NCI-H2227 treated with DMSO at 0.1 percent for 48 hours (cell line): ENCODE measurements around the gene PNPO.
A peak's percentile ranks its signal among the peaks of the same experiment; 100 is the strongest.

Source experiments
- DNase-seq: peaks from one replicate; lab custom pipeline; 2025; lab: John Stamatoyannopoulos, UW

The PNPO gene

DNA sequence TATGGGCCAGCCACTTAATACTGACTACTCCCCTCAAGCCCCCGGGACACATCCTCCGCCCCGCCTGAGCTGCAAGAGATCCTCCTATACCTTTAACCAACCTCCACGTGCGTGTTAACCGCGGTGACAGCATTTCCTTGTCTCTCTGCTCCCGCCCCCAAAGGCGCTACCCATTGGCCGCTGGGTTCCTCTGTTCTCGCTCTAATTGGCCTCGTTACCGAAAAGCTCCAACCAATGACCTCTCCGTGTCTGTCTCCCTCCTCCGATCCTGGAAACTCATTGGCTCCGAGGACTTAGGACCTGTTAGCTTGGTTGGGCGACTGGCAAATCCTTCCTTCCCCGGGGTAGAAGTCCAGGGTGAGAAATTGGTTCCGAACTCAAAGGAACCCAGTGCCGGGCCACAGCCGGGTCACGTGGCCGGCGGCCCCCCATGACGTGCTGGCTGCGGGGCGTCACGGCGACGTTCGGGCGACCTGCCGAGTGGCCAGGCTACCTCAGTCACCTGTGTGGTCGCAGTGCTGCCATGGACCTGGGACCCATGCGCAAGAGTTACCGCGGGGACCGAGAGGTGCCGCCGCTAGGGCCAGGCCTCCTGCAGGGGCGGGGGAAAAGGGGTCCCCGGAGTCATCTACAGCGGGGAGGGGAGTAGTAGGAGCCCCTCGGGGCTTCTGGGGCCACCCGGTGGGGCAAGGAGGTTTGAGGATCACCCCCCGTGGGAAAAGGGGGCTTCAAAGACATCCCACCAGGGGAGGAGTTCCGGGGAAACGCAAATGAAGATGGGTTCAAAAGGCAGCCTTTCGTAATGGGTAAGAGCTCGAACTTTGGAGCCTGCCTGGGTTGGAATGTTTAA is at the start of gene PNPO:
TSS of gene PNPO (plus strand) at position 326 of the 850 bp plus-strand sequence. CDS start at position 431, 105 bp downstream.
- peak; percentile 97 for DNase-seq

DNA sequence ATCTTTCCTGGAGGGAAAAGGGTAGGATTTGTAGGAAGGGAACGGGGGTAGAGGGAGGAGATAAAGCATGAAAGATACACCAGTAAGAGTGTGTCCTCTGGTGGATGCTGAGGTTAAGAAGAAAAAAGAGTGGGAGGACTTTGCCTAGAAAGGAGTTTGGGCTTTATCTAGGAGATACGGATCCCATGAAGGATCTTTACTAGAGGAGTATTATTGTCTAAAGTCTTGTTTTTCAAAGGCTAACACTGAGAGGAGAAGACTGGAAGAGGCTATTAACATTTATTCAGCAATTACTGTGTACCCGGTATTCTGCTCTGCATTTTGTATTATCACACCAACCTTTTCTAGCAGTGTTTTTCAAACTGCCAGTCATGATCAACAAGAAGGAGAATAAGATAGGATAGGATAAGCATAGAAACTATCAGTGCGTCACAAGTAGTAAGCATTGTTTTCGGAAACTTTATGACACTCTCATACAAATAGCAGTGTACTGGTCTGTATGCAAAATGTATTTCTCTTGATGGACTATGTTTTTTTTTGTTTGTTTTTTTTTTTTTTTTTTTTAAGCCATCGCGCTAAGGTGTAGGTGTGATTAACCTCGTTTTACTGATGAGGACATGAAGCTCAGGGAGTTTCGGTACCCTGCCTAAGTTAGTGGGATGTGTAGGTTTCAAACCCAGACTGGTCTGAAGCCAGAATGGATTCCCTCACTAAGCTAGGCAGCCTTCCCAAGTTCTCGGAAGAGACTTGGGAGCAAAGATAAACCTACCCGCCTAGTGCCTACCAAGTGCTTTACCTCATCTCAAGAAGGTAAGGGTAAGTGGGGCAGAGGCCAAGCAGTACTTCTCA is 46.6 kb upstream of the PNPO start:
- no peak for DNase-seq

DNA sequence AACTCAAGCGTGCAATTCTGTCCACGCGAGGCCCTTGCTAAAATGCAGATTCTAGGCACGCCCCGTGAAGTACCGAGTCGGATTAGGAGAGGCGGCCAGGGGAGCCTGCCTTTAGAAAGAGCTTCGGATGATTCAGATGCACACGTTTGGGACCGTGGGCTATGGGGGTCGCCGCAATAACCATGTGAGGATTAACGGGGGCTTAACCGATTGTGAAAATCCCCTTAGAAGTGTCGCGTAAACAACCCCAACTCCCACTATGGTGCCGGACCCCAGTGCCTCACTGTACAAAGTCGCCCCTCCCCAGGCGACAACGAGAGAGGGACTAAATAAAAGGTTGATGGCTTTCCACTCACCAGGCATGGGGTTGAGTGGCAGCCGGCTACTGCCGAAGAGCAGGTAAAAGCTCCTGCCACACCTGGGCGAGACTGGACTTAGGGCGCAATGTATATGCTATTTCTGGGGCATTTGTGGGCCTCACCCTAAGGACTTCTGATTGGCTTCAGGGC is 46.0 kb upstream of the PNPO start:
- no peak for DNase-seq

DNA sequence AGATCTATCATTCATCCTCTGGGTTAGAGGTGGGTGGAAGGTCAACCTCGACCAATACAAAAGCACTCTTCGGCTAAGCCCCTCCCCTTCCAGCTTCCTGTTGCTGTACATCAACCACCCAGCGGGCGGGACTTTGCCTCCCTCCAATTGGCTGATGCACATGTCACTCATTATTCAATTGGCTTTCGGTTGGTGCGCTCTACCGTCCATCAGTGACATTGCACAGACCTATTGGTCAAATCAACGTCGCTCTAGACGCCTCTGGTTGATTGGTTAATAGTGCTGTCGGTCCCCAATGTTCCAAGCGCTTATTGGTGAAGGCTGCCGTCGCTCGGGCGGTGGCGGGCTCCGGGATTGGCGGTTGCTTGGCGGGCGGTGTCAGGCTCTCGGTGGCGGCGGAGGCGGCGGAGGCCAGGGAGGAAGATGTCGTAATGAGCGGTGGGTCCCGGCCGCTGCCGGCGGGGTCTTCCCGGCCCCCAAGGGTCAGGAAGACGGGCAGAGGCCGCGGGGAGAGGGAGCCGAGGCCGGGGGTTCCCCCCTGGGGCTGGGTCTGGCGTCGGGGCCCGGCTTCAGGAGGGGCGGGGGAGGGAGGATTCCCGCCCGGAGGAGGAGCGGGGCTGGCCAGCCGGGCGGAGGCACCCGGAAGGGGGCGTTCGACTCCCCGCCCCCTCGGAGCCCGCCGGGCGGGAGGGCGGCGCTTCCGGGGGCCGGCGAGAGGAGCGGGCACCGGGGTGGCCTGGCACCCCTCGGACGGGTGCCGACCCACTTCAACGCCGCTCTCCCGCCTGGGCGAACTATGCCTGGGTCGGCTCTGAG is 45.3 kb upstream of the PNPO start, which contains the start of gene SP2:
TSS of gene SP2 (plus strand) at position 381 of the 816 bp plus-strand sequence. CDS start at position 432, 51 bp downstream.
- peak; percentile 99 for DNase-seq

DNA sequence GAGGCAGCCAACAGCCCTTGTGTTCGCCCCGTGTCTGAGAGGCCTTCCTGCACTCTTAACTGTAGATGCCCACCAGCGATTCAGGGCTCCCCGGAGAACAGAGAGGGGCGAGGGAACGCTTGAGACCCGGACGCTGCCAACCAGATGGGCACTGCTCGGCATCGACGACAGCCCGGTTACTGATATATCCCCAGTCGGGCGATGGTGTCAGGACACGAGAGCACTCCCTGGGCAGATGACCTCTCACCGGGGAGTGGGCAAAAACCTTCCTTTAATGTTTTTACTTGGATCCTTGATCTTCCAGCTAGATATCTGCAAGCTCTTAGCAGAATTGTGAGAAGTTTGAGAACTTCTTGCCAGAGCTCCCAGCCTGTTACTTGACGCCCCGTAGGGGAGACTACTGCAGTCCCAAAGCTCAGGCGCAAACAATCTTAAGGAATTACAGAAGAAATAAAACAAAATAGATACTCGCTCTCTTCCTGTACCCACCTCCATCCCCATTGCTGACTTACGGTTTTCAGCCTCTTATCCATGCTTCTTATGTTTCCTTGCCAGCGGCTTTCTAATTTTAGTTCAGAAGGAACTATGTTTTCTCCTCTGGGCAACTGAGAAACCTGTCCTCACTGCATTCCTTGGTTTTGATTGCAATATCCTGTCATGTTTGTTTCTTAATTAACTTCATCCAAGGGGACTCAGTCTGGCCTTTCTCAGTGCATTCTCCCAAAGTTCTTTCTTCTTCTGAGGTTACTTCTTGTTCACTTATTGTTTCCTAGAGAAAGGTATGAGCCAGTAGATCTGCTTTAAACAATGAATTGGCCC is 44.5 kb upstream of the PNPO start:
- no peak for DNase-seq

DNA sequence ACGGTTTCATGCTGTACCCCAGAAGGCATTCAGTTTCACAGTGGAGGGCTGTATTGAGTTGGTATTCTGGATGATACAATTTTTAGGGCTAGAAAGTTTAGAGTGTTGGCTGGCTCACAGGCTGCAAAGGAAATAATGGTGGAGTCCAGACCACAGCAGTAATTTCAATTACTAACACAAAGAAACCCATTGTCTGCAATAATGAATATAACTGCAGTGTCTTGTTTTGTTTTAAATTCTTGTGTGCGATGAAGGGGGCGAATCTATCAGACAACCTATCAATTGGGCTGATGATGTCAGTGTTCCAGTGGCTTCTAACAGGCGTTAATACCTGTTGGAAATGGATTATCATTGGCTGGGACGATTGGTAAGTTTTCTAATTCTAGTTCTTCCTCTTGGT is 43.8 kb upstream of the PNPO start:
- DNase-seq: no peak

DNA sequence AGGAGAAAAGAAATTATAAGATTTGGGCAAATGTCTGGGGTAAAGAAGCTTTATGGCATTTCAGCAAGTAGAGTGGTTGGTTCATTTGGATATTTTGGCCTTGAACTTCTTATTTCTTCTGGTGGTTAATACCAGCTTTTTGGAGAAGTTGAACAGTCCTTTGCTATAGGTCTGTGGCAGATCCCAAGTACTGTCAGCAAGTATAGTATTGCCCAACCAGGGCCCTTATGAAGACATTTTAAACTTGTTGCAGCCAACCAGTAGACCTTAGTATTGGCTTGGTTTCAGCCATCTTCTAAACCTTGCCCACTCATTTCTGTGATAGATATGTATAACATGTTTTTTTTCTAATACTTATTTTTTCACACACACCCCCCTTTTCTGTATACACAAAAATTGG is 43.1 kb upstream of the PNPO start:
- no peak for DNase-seq

DNA sequence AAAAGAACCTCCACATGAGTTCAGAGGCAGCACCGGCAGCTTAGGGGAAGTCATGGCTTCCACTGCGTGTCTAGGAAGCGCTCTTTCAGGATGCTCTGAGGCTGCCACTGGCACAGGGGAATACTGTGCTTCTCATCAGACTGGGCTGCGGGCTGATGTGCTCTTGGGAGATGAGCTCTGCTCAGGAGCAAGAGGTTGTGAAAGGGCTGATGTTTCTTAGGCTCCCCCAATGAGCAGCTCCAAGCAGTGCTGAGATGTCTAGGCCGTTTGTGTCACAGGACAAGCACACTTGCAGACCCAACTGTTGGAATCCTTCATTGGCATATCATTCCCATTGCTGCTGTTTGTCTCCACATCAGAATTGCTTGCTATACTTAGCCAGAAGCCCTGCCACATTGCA is 41.7 kb upstream of the PNPO start:
- no peak for DNase-seq

DNA sequence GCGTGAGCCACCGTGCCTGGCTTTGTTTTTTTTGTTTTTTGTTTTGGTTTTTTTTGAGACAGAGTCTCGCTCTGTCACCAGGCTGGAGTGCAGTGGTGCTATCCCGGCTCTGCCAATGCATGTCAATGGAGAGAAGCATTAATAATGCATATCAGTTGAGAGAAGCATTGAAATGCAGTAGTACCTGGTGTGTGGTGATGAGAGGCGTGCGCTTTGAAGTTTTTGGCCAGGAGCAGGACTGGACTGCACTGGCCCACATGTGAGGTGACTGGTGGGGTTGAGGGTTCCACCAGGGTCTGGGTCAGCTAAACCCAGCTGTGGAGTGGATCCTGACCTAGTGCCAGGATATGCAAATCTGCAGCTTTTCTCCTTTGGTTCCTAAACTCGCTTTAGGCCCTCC is 39.9 kb upstream of the PNPO start:
- no peak for DNase-seq

DNA sequence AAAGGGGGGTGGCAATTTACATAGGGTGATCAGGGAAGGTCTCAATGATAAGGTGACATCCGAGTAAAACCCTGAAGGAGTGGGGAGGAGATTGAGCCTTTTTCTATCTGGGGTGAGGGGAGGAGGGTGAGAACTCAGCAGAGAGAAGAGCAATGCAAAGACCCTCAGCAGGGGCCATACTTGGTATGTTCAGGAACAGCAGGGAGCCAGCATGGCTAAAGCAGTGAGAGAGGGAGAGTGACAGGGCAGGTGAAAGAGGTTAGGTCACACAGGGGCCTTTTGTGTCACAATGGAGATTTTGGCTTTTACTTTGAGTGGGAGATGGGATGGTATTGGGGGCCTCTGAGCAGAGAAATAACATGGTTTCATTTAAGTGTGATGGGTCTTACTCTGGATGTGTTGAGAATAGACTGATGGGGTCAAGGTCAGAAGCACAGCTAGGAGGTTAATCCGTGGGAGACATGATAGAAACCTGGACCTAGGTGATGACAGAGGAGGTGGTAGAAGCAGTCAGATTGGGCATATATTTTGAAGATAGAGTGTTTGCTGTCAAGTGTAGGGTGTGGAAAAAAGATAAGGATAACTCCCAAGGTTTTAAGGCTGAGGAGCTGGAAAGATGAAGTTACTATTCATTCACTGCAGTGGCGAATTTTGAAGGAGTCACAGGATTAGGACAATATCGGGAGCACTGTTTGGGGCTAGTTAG is 39.2 kb upstream of the PNPO start:
- DNase-seq: no peak

DNA sequence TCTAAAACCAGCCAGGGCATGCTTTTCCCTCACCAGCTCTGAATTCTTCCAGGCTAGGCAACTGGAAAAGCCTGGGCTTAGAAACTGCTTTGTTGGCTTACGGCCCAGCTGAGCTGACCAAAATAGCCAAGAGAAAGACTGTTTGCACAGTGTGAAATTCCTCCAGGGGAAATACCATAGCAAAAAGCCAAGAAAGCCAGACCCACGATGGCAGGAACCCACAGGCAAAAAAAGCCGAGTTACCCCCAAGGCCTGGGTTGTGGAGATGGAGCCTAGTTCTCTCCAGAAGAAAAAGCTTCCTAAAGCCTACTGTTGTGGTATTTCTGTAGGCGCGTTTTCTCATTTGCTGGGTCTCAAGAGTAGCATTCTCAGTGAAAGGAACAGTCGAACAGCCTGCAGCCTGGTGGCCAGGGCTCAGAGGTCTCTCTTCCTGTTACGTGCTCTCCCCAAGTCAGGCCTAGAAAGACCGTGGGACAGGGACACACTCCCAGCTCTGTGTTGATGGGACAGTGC is 36.1 kb upstream of the PNPO start:
- no peak for DNase-seq

DNA sequence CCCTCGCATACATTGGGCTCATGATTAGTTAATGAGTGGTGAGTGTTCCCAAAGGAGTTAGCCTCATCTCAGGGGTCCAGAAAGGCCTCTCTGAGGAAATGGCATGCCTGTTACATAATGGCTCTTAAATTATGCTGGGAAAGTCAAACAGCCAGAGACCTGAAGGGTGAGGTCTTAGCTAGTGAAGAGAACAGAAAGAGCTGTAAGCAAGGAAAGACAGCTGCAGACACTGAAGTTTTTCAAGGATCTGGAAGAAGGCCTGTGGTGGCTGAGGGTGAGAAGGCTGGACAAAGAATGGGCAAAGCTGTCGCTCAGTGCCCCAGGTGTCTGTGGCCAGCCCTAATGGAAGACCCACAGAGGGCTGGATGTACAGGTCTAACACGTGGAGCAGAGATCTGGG is 34.9 kb upstream of the PNPO start:
- no peak for DNase-seq

DNA sequence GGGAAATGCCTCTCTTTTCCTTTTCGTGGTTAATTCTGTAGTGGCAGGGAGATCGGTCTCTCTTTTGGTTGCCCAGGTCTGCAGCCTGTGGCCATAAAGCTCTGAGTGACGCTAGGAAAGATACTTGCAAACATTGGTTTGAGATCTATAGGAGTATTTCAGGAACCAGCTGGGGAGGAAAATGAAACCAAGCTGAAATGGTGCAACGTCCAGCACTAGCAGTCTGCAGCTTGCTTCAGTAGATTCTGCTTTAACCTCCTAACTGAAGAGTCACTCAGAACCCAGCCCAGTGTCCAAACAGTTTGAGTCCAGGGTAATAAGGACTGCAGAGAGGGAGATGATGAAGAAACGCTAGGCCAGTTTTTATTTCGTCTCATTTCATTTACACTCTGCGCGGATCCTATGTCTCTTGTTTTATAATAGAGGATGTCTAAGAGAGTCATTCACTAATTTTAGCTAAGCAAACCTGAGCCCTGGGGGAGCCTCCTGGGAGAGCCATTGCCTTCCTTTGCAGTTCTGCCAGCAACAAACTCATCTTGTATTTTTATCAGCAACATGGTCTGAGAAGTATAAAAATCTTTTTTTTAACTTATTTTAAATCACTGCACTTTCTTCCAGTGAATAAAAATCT is 33.3 kb upstream of the PNPO start:
- no peak for DNase-seq

DNA sequence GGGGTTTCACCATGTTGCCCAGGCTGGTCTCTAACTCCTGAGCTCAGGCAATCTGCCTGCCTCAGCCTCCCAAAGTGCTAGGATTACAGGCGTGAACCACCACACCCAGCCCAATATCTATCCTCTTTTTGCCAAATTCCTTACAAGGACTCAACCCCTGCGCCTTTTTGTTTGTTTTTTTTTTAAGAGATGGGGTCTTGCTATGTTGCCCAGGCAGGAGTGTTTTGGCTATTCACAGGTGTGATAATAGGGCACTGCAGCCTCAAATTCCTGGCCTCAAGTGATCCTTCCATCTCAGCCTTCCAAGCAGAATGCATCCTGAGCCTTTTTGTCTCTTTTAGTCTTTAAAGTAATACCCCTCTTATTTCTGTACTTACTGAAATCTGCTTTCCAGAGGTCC is 28.3 kb upstream of the PNPO start:
- no peak for DNase-seq

DNA sequence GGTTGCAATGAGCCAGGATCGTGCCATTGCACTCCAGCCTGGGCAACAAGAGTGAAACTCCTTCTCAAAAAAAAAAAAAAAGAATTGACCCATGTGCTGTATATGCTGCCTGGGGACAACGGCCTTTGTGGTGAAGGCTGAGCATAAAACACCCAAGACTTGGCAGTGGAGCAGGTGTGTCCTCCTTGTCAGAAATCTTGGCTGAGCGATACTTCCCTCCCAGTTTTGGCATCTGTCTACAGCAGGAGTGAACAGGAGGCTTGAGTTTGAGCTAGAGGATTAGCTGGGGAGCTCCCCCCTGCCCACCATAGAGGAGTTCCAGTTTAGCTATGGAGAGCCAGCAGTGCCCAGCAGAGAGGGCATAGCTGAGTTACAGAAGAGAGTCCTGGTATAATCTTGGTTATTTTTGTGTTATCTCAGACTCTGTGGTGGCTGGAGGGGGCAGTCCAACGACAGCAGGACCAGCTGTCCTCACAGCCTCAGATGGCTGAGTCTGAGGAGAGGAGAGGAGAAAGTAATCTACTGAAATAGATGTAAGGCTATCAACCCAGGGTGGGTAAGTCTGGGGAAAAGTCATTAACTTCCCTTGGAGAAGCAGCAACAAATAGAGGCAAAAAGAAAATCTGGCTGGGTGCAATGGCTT is 26.9 kb upstream of the PNPO start:
- no peak for DNase-seq

DNA sequence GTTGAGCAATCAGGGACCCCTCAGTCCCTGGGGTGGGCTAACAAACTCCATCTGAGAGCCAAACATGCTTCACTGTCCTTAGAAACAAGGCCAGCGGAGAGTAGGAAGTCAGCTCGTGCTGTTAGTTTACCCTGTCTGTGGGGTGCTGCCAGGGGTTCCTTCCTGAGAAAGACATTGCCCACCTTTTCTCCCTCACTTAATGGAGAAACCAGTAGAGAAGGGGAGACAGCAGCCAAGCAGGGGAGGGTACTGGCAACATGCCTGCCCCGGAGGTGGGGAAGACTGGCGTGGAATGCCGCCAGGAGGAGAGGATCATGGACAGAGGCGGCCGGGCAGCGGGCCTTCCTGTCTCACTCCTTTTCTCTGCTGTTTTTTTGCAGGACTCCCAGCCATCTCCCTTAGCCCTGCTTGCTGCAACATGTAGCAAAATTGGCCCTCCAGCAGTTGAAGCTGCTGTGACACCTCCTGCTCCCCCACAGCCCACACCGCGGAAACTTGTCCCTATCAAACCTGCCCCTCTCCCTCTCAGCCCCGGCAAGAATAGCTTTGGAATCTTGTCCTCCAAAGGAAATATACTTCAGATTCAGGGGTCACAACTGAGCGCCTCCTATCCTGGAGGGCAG is 25.5 kb upstream of the PNPO start:
- no peak for DNase-seq

DNA sequence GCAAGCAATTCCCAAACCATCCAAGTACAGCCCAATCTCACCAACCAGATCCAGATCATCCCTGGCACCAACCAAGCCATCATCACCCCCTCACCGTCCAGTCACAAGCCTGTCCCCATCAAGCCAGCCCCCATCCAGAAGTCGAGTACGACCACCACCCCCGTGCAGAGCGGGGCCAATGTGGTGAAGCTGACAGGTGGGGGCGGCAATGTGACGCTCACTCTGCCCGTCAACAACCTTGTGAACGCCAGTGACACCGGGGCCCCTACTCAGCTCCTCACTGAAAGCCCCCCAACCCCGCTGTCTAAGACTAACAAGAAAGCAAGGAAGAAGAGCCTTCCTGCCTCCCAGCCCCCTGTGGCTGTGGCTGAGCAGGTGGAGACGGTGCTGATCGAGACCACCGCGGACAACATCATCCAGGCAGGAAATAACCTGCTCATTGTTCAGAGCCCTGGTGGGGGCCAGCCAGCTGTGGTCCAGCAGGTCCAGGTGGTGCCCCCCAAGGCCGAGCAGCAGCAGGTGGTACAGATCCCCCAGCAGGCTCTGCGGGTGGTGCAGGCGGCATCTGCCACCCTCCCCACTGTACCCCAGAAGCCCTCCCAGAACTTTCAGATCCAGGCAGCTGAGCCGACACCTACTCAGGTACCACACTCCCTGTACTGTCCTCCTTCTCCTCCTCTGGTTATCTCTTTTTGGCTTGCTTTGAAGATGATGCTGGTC is 24.7 kb upstream of the PNPO start:
- no peak for DNase-seq

DNA sequence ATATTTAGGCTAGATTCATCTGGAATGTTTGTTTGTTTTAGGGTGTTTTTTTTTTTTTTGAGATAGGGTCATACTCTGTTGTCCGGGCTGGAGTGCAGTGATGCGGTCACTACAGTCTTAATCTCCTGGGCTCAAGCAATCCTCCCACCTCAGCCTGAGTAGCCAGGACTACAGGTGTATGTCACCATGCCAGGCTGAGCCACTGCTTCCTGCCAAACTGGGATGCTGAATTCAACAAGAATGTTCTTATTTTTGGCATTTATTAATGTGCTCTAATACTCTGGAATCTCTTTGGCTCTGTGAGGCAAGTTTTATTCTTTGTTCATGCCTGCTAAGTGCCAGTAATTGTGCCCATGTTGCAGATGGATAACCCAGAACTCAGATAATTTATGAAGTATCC is 23.8 kb upstream of the PNPO start:
- no peak for DNase-seq
